Measurements from ENCODE around the gene EXOC2. TPM values are rescaled to one million over a fixed set of nuclear protein-coding genes. Genes with fewer than 3 reads are reported as not detected.
A peak's percentile ranks its signal among the peaks of the same experiment; 100 is the strongest.

The EXOC2 gene
- total RNA-seq, 1 donor from 2014 or later = 46.5 TPM

- H3K9me3 Mint-ChIP-seq = peaks cover 1% of the 10 kb centered on the region
- Histone ChIP-seq H3K9ac (no peak overlapping the region), H2AFZ (replicated peaks) (no peak overlapping the region), H3F3A (ENCODE audit: low read depth) (no peaks in the 10 kb centered on the region), H3K27me3 (no peaks in the 10 kb centered on the region), H3K4me1 (no peaks in the 10 kb centered on the region), H3K27ac (no peak overlapping the region), H3K4me2 (no peak overlapping the region), H4K20me1 (ENCODE audit: low read depth) (no peaks in the 10 kb centered on the region), H3K4me3 (no peak overlapping the region), H3K36me3 (peaks cover 5% of the 10 kb centered on the region), H3K9me3 (ENCODE audit: low read depth) (no peaks in the 10 kb centered on the region), H3K79me2 (ENCODE audit: low read depth) (no peaks in the 10 kb centered on the region)
- H3K4me1 Mint-ChIP-seq = peaks cover 12% of the 10 kb centered on the region
- H3K27ac Mint-ChIP-seq = peak overlapping the region; percentile 35
- no peak for TF ChIP-seq CTCF (IDR thresholded peaks at IDR 0.05)
- no peak for TF ChIP-seq EZH2phosphoT487 (IDR thresholded peaks at IDR 0.05)
- no peak for TF ChIP-seq EZH2 (IDR thresholded peaks at IDR 0.05)
- peaks cover 22% of the 10 kb centered on the region for H3K36me3 Mint-ChIP-seq
- no peak for DNase-seq (ENCODE audit: low spot score)
- H3K27me3 Mint-ChIP-seq (ENCODE audit: insufficient read depth, low read depth) = no peaks in the 10 kb centered on the region
- no peak overlapping the region for H3K4me3 Mint-ChIP-seq
Observed at GRCh38 chr6:484086-484745, 208.7 kb downstream of the EXOC2 start.

- Mint-ChIP-seq H3K27me3 (ENCODE audit: insufficient read depth, low read depth) (peaks cover 2% of the 10 kb centered on the region), H3K4me3 (no peak overlapping the region), H3K27ac (no peak overlapping the region), H3K9me3 (no peaks in the 10 kb centered on the region), H3K36me3 (no peaks in the 10 kb centered on the region), H3K4me1 (peaks cover 23% of the 10 kb centered on the region)
- no peak overlapping the region for H2AFZ ChIP-seq (replicated peaks)
- peaks cover 24% of the 10 kb centered on the region for H3K4me1 ChIP-seq
- DNase-seq (ENCODE audit: low spot score) = peak; percentile 13
- TF ChIP-seq EZH2phosphoT487 (IDR thresholded peaks at IDR 0.05) (no peak), CTCF (IDR thresholded peaks at IDR 0.05) (no peak), EZH2 (IDR thresholded peaks at IDR 0.05) (no peak)
- H3K27me3 ChIP-seq = no peaks in the 10 kb centered on the region
- H3K36me3 ChIP-seq = no peaks in the 10 kb centered on the region
- H3K9me3 ChIP-seq (ENCODE audit: low read depth) = no peaks in the 10 kb centered on the region
- no peak overlapping the region for H3K4me2 ChIP-seq
- H4K20me1 ChIP-seq (ENCODE audit: low read depth) = no peaks in the 10 kb centered on the region
- no peak overlapping the region for H3K9ac ChIP-seq
- no peaks in the 10 kb centered on the region for H3F3A ChIP-seq (ENCODE audit: low read depth)
- no peaks in the 10 kb centered on the region for H3K79me2 ChIP-seq (ENCODE audit: low read depth)
- H3K27ac ChIP-seq = no peak overlapping the region
- H3K4me3 ChIP-seq = no peak overlapping the region
Observed at GRCh38 chr6:475314-475713, 217.6 kb downstream of the EXOC2 start.

- Histone ChIP-seq H2AFZ (replicated peaks) (no peak overlapping the region), H3K4me2 (no peak overlapping the region), H3K79me2 (ENCODE audit: low read depth) (no peaks in the 10 kb centered on the region), H3K4me3 (no peak overlapping the region), H3K9ac (no peak overlapping the region), H4K20me1 (ENCODE audit: low read depth) (no peaks in the 10 kb centered on the region), H3K9me3 (ENCODE audit: low read depth) (no peaks in the 10 kb centered on the region), H3K27ac (no peak overlapping the region), H3F3A (ENCODE audit: low read depth) (no peaks in the 10 kb centered on the region), H3K27me3 (no peaks in the 10 kb centered on the region), H3K36me3 (no peaks in the 10 kb centered on the region), H3K4me1 (peaks cover 24% of the 10 kb centered on the region)
- no peaks in the 10 kb centered on the region for H3K9me3 Mint-ChIP-seq
- peaks cover 23% of the 10 kb centered on the region for H3K4me1 Mint-ChIP-seq
- no peak overlapping the region for H3K27ac Mint-ChIP-seq
- no peak for TF ChIP-seq EZH2phosphoT487 (IDR thresholded peaks at IDR 0.05)
- TF ChIP-seq CTCF (IDR thresholded peaks at IDR 0.05) = no peak
- TF ChIP-seq EZH2 (IDR thresholded peaks at IDR 0.05) = no peak
- peak overlapping the region; percentile 39 for H3K4me3 Mint-ChIP-seq
- DNase-seq (ENCODE audit: low spot score) = peak; percentile 40
- peaks cover 2% of the 10 kb centered on the region for H3K27me3 Mint-ChIP-seq (ENCODE audit: insufficient read depth, low read depth)
- H3K36me3 Mint-ChIP-seq = no peaks in the 10 kb centered on the region
Observed at GRCh38 chr6:474453-475185, 218.3 kb downstream of the EXOC2 start.
